ENCODE measurements around the gene PCDHGB4. TPM values are rescaled to one million over a fixed set of nuclear protein-coding genes. Genes with fewer than 3 reads are reported as not detected.
"Not testable (repeated sequence)": the region's sequence is repeated elsewhere in the genome, so short reads cannot be mapped to it uniquely, and the experiment has no call there.

PCDHGB4 gene
- total and polyA plus RNA-seq, 4 donors: 0.31 to 12.1 (median 4.0) TPM

GRCh38 chr5:141407790-141408505, 20.4 kb downstream of the PCDHGB4 start, which contains the start of gene PCDHGB6:
Gene PCDHGB6, plus strand, starts transcription at chr5:141408021. Its CDS starts 182 bp downstream, at chr5:141408203.
- not testable (repeated sequence) for H3K27ac ChIP-seq (ENCODE audit: low read depth in 1 of 2, low read length in 1 of 2); H3K27me3 ChIP-seq (ENCODE audit: control insufficient read depth in 3 of 3, insufficient read depth in 3 of 3, low read length in 2 of 3); H3K9ac ChIP-seq (ENCODE audit: insufficient read depth in 1 of 2, low read length in 2 of 2); H3K4me1 ChIP-seq (ENCODE audit: control insufficient read depth in 5 of 5, insufficient read depth in 5 of 5, low read length in 5 of 5); H3K4me3 ChIP-seq
- TF ChIP-seq, protein P1, sequence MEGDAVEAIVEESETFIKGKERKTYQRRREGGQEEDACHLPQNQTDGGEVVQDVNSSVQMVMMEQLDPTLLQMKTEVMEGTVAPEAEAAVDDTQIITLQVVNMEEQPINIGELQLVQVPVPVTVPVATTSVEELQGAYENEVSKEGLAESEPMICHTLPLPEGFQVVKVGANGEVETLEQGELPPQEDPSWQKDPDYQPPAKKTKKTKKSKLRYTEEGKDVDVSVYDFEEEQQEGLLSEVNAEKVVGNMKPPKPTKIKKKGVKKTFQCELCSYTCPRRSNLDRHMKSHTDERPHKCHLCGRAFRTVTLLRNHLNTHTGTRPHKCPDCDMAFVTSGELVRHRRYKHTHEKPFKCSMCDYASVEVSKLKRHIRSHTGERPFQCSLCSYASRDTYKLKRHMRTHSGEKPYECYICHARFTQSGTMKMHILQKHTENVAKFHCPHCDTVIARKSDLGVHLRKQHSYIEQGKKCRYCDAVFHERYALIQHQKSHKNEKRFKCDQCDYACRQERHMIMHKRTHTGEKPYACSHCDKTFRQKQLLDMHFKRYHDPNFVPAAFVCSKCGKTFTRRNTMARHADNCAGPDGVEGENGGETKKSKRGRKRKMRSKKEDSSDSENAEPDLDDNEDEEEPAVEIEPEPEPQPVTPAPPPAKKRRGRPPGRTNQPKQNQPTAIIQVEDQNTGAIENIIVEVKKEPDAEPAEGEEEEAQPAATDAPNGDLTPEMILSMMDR (IDR thresholded peaks at IDR 0.05; ENCODE audit: control extremely low read depth, extremely low read depth): peak; percentile 29
- DNase-seq (peak; percentile 54 to 64 (median 62)), ATAC-seq (ENCODE audit: insufficient read depth, low FRiP score) (peak; percentile 62)
- WGBS, 2 donors: 10% methylated on average over 48 to 51 of the region's 51 CpGs
- H3K36me3 ChIP-seq (ENCODE audit: control insufficient read depth in 4 of 4, insufficient read depth in 4 of 4, low read length in 4 of 4): peaks cover 0 to 26% (median 0%) of the 10 kb centered on the region in 4 donors
- peaks cover 0 to 57% (median 27%) of the 10 kb centered on the region in 4 donors for H3K9me3 ChIP-seq (ENCODE audit: control insufficient read depth in 4 of 4, insufficient read depth in 3 of 4, low read length in 3 of 4)

- H3K27me3 ChIP-seq (ENCODE audit: control insufficient read depth in 3 of 3, insufficient read depth in 3 of 3, low read length in 2 of 3): peaks cover 0 to 7% (median 7%) of the 10 kb centered on the region in 3 donors
- H3K36me3 ChIP-seq (ENCODE audit: control insufficient read depth in 4 of 4, insufficient read depth in 4 of 4, low read length in 4 of 4): peaks cover 0 to 32% (median 0%) of the 10 kb centered on the region in 4 donors
- 26 to 27% methylated on average over 64 of the region's 64 CpGs for WGBS, 2 donors
- TF ChIP-seq, protein P1 (IDR thresholded peaks at IDR 0.05; ENCODE audit: control extremely low read depth, extremely low read depth): no peak
- peaks cover 0 to 56% (median 31%) of the 10 kb centered on the region in 4 donors for H3K9me3 ChIP-seq (ENCODE audit: control insufficient read depth in 4 of 4, insufficient read depth in 3 of 4, low read length in 3 of 4)
- DNase-seq (no peak), ATAC-seq (ENCODE audit: insufficient read depth, low FRiP score) (no peak)
- H3K27ac ChIP-seq (ENCODE audit: low read depth in 1 of 2, low read length in 1 of 2): no peak overlapping the region
- no peak overlapping the region for H3K4me3 ChIP-seq
- no peak overlapping the region for H3K9ac ChIP-seq (ENCODE audit: insufficient read depth in 1 of 2, low read length in 2 of 2)
- peaks cover 0 to 4% (median 0%) of the 10 kb centered on the region in 5 donors for H3K4me1 ChIP-seq (ENCODE audit: control insufficient read depth in 5 of 5, insufficient read depth in 5 of 5, low read length in 5 of 5)
Measured at GRCh38 chr5:141409598-141410306, 22.3 kb downstream of the PCDHGB4 start.

DNA sequence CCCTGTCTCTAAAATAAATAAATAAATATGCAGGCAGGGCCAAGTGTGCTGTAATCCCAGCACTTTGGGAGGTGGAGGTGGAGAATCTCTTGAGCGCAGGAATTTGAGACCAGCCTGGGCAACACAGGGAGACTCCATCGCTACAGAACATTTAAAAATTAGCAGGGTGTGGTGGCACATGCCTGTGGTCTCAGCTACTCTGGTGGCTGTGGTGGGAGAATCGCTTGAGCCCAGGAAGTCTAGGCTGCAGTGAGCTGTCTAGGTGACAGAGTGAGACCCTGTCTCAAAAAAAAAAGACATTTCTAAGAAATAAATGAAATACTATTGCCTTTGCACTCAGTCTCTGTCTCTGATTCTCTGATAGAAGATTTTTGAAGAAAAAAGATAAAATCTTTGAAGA, 24.1 kb downstream of the PCDHGB4 start:
- no peak overlapping the region for H3K9ac ChIP-seq (ENCODE audit: insufficient read depth in 1 of 2, low read length in 2 of 2)
- peaks cover 0 to 7% (median 7%) of the 10 kb centered on the region in 3 donors for H3K27me3 ChIP-seq (ENCODE audit: control insufficient read depth in 3 of 3, insufficient read depth in 3 of 3, low read length in 2 of 3)
- ATAC-seq (ENCODE audit: insufficient read depth, low FRiP score) (no peak), DNase-seq (no peak)
- peaks cover 0 to 2% (median 0%) of the 10 kb centered on the region in 5 donors for H3K4me1 ChIP-seq (ENCODE audit: control insufficient read depth in 5 of 5, insufficient read depth in 5 of 5, low read length in 5 of 5)
- H3K27ac ChIP-seq (ENCODE audit: low read depth in 1 of 2, low read length in 1 of 2): no peak overlapping the region
- WGBS, 2 donors: 58 to 77% methylated on average over 3 of the region's 3 CpGs
- no peak overlapping the region for H3K4me3 ChIP-seq
- peaks cover 0 to 51% (median 31%) of the 10 kb centered on the region in 4 donors for H3K9me3 ChIP-seq (ENCODE audit: control insufficient read depth in 4 of 4, insufficient read depth in 3 of 4, low read length in 3 of 4)
- peaks cover 0 to 30% (median 0%) of the 10 kb centered on the region in 4 donors for H3K36me3 ChIP-seq (ENCODE audit: control insufficient read depth in 4 of 4, insufficient read depth in 4 of 4, low read length in 4 of 4)
- TF ChIP-seq, protein P1 (IDR thresholded peaks at IDR 0.05; ENCODE audit: control extremely low read depth, extremely low read depth): no peak

Data from lung (tissue), 12 donors.